HG03432 (cell line): ENCODE data around the gene FGFR1OP2.

Experiments
- ATAC-seq: cut with Tn5 transposase; IDR thresholded peaks from one replicate; pipeline ENCODE4 v1.9.1; 2021; ENCODE audit warnings: mild to moderate bottlenecking, moderate library complexity; ENCODE audit not compliant: unreplicated experiment

Gene FGFR1OP2

DNA sequence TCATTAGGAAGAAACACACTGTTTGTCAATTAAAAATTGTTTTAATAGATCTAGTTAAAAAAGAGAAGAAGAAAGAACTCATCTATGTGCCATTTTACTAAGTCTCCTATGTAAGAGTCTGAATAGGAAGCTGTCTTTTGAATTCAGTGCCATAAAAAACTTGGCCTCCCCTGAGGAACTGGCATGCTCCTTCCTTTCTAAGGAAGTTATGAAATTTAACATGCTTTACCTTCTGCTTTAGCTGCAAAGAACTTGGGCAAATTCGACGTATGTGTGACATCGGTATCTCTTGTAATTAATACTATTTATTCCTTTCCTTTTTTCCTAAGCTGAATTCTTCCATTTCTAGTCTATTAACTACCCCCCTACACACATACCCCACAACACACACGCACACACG, 63.4 kb downstream of the FGFR1OP2 start:
- no peak for ATAC-seq

DNA sequence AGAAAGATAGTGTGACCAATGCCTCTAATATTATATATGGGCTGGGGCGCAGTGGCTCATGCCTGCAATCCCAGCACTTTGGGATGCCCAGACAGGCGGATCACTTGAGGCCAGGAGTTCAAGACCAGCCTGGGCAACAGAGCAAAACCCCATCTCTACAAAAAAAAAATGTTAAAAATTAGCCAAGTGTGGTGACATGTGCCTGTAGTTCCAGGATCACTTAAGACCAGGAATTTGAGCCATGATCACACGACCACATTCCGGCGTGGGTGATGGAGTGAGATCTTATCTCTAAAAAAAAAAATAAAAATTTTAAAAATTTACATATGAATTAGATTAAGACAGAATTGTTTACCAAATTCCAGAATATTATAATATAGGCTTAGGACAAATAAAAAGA, 63.9 kb downstream of the FGFR1OP2 start:
- no peak for ATAC-seq

DNA sequence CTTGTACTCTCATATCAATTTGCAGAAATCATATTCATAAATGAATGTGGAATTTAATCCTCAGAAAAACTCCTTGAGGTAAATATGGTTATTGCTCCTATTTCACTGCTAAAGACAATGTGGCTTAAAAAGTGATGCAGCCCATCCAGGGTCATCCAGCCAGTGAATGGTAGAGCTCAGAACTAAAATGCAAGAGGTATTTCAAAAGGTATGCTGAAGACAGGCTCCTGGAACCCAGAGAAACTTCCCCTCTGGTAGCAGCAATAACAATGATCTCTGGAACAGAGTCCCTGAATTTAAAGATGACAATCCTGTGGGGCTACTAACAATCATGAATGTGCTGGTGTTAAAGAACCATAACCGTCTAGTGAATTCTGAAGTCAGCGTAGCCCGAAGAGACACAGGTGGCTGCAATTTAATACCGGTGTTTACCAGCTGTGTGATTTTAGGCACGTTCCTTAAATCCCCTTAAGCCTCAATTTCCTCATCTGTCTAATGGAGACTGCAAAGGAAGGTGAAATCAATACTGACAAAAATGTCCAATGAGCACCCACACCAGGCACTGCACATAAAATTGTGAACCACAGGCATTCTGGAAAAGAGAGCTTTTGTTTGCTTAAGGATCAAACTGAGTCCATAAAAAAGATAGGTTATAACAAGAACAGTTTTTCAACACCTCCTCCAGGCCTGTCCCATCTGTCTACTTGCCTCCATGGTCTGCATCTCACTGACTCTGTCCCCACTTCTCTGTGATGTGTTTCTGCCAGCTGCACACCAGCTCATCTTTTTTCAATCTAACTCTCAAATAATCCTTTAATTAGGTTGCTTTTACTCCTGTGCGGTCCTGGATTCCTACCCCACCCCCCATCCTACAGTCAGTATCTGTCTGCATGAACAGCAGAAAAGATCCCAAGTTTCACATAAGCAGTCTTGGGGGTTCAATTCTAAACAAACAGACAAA, 65.4 kb downstream of the FGFR1OP2 start:
- ATAC-seq, result no peak

DNA sequence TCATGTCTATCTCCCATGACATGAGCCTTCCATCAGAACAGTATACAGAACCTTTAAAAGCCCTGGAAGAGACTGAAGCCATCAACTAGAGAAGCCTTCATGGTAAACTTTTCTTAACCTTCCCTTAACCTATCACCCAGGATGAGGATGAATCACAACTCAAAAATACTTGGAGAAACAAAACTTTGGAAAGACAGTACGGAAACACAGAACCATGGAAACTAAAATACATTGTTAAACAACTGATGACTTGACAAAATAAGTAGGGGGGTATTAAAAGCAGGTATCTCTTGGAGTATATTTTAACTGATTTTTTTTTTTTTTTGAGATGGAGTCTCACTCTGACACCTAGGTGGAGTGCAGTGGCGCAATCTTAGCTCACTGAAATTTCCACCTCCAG, 67.2 kb downstream of the FGFR1OP2 start:
- ATAC-seq, result no peak

DNA sequence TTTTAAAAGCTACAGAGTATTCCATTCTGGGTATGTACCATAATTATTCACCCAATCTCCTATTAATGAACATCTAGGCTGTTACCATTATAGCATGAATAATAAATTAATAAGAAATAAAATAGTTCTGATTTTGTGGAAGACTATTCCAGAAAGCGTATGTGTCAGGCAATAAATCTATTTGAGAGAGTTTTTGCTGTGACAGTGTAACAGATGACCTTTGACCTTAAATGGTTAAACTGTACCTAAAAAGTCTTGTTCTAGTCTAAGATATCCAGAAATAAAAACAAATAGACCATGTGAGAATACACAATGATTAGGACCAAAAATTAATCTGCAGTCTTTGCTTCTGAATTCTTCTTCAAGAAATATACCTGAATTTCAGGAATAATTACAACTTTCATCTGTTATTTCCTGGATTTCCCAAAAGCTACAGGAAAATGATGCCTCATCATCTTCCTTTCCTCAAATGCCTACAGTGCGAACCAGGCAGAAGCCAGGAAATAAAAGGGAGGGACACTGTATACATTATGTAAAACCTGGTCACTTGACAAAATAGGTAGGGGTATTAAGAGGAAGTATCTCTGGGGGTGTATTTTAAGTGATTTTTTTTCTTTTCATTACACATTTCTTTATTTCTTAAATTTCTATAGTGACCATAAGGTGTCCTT, 68.7 kb downstream of the FGFR1OP2 start:
- no peak for ATAC-seq

DNA sequence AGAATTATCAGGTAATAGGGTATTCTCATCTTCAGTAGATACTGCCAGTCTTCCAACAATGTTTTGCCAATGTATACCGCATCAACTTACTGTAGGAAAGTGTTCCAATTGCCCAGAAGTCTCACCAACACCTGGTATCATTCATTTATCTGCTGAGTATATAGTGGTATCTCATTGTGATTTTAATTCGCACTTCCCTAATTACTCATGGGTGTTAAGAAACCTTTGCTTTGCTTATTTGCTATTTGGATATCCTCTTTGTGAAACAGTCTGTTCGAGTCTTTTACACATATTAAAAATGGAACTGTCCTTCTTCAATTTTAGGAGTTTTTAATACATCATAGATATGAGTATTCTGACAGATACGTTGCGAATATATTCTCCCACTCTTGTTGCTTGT, 69.8 kb downstream of the FGFR1OP2 start:
- ATAC-seq, result no peak

DNA sequence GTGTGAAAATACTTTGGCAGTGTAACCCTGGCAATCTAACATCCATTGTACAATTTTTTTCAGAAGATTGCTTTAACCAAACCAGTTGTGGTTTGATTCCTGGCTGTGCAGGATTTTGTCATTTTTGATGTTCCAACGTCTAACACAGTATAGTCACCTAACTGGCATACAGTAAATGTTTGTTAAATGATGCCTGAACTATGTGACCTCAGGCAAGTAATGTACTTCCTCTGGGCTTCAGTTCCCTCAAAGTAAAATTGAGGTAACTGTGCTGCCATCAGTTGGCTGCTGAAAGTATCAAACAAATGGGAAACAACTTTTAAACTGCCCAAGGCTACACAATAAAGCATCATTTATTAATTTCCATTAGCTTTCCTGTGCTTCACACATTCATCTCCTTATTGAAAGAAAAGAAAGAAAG, 71.6 kb downstream of the FGFR1OP2 start:
- ATAC-seq, result no peak

DNA sequence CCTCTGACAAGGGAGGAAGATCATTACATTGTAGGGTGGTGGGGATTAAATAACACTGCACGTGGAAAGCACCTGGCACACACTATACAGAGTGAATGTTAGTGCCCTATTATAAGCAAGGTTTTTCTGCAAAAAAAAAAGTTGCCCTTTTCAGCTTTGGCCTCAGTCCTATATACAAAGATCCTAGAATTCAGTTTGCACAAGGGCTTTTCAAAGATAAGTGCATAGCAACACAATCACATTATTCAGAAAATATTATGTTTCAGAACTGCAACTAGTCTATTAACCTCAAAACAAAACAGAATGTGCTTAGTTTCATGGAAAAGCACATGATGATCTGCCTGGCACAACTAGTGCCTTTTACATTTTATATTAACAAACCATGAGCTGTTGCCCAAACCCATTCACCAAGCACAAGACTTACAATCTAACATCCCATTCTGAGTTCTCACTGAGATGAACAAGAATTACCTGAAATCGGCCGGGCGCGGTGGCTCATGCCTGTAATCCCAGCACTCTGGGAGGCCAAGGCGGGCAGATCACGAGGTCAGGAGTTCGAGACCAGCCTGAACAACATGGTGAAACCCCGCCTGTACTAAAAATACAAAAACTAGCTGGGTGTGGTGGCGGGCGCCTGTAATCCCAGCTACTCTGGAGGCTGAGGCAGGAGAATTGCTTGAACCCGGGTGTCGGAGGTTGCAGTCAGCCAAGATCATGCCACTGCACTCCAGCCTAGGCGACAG, 74.1 kb downstream of the FGFR1OP2 start:
- ATAC-seq, result no peak

DNA sequence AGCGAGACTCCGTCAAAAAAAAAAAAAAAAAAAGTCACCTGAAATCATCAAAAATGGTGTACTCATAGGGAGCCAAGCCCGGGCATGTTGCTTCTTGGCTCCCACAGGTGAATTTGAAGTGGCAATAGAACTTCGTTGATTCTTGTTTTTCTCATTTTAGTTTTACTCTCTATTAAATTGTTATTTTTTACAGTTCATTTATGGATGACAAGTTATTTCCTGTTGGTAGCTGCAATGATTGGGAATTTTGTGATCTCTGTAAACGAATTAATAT, 74.6 kb downstream of the FGFR1OP2 start:
- ATAC-seq, result no peak

DNA sequence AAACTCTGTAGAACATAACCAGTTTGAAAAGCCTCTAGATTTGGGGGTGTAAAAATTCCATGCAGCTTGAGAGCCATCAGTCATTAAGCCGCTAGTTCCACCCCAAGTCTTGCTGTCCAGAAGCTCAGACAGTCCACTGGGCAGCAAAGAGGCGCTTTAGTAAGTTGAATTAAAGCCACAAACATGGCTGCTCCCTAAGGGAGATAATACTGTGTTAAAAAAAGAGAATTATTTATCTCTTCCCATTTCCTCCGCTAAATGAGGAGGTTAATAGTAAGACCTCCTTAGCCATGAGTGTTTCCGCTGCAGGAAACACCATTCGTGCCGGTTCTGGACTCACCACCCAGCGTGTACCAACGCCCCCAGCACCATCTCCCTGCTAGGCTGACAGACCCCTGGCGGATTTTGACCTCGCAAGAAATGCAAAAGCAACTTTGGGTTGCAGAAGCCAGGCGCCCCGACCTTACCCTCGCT, 75.4 kb downstream of the FGFR1OP2 start:
- peak; percentile 25 for ATAC-seq

DNA sequence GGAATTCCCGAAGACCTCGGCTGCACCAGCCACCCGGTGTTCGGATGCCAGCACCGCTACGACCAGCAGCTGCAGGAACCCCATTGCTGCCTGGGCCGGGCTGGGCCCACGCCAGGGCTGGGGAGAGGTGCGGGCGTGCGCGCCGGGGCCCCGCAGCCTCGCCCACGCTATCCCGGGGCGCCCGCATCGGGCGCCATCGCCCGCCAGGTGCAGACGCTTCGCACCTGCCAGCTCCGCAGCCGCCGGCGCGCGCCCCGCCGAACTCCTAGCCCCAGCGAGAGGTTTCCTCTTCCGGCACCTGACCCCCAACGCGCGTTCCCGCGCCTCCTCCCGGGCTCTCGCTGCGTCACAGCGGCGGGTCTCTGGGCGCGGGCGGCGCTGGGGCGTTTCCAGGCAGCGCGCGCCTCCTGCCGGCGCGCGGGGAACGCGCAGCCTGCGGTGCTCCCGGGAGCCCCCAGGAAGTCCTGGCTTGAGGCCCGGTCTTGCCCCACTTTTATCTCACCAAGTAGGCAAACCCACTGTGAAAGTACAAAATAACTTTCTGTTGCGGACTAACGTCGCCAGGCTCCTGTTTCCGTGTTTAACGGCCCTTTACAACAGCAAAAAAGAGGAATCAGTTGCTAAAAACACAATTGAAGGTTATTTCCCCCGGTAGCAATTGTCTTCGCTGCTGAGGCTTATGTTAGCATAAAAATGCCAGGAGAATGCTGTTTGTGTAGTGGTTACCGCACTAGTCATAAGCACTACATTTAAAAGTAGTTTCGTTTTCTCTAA, 76.0 kb downstream of the FGFR1OP2 start, which contains the start of gene TM7SF3:
TSS of gene TM7SF3 (minus strand) at position 300 of the 774 bp plus-strand sequence. CDS start at position 84, 216 bp downstream.
- ATAC-seq, result peak; percentile 88

DNA sequence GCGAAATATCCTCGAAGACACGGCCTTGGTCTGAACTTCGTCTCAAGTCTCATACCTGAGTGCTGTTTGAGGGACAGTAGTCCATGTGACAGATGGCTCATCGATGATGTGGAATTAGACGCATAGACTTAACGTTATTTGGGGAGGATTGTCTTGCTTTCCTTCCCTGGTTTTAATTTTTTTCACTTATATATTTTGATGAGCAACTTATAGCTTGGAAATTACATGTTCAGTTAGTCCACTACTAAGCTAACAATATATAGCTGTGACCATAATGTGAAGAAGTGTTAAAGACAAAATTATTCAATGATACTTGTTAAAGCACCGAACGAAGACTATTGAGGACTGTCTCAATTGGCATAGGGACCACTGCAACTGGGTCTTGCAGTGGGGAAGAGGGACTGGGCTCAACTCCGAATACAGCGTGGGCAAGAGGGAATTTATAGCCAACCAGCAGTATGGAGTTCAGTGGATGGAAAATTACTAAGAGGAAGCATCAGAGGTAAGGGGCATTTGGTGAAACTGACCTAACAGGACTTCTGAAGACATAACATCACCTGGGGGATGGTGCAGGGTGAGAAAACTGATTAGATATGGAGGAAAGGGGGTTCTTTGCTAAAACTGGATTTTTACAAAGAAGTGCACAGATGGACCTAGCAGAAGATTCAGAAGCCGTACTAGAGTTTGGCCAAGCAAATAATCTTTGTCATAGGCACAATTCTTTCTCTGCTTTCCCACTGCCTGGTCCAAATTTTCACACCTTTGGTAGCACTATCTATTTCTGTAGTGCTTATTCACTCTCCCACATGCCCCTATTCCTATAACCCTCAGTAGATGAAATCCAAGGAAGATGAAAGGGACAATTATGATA, 76.8 kb downstream of the FGFR1OP2 start:
- no peak for ATAC-seq

DNA sequence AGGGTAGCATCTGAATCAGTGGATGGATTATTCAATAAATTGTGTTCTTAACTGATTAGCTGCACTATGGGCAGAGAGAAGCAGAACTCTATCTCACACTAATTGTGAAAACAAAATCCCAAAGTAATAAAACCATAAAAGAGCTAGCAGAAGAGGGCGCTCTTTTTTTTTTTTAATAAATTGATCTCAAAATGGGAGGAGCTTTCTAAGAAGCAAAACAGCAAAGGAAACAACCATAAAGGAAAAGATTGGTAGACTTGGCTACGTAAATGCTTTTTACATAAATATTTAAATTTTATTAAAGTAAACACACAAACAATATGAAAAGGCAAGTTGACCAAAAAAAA, 77.4 kb downstream of the FGFR1OP2 start:
- no peak for ATAC-seq
